NCI-H1092 treated with DMSO at 0.1 percent for 48 hours (cell line): ENCODE measurements around the gene HEMK1.

Experiments
- DNase-seq: peaks from one replicate; lab custom pipeline; 2025; lab: John Stamatoyannopoulos, UW

HEMK1 gene

GRCh38 chr3:50542177-50543034 is 26.9 kb upstream of the HEMK1 start:
- DNase-seq, result peak; percentile 55

GRCh38 chr3:50545781-50546180 is 23.5 kb upstream of the HEMK1 start:
- no peak for DNase-seq

GRCh38 chr3:50549226-50549625 is 20.1 kb upstream of the HEMK1 start:
- no peak for DNase-seq

GRCh38 chr3:50550079-50550736 is 19.1 kb upstream of the HEMK1 start:
- peak; percentile 46 for DNase-seq

- DNase-seq, result no peak
Measured at GRCh38 chr3:50551054-50551659, 18.2 kb upstream of the HEMK1 start.

GRCh38 chr3:50551681-50552435 is 17.5 kb upstream of the HEMK1 start:
- no peak for DNase-seq

GRCh38 chr3:50552598-50552997 is 16.7 kb upstream of the HEMK1 start:
- DNase-seq, result no peak

- no peak for DNase-seq
Measured at GRCh38 chr3:50554553-50554952, 14.8 kb upstream of the HEMK1 start.

- no peak for DNase-seq
Measured at GRCh38 chr3:50557106-50557505, 12.2 kb upstream of the HEMK1 start.

- DNase-seq, result no peak
Measured at GRCh38 chr3:50557915-50558314, 11.4 kb upstream of the HEMK1 start.

GRCh38 chr3:50559702-50560101 is 9.6 kb upstream of the HEMK1 start:
- DNase-seq, result no peak

- DNase-seq, result no peak
Measured at GRCh38 chr3:50562861-50563260, 6.5 kb upstream of the HEMK1 start.

- no peak for DNase-seq
Measured at GRCh38 chr3:50563867-50564266, 5.5 kb upstream of the HEMK1 start.

GRCh38 chr3:50564321-50564720 is 5.0 kb upstream of the HEMK1 start:
- no peak for DNase-seq

GRCh38 chr3:50567011-50567385 is 2.3 kb upstream of the HEMK1 start:
- no peak for DNase-seq

GRCh38 chr3:50567386-50568167 is 1.7 kb upstream of the HEMK1 start, which contains the start of gene C3orf18:
Gene C3orf18, minus strand, starts transcription at chr3:50567747. Its CDS starts 2,048 bp downstream, at chr3:50565699.
- DNase-seq, result peak; percentile 74

- no peak for DNase-seq
Measured at GRCh38 chr3:50570508-50571279, 1.4 kb downstream of the HEMK1 start.

GRCh38 chr3:50571486-50571885 is 2.2 kb downstream of the HEMK1 start:
- DNase-seq, result no peak

GRCh38 chr3:50572158-50572557 is 2.8 kb downstream of the HEMK1 start:
- DNase-seq, result peak; percentile 31

- DNase-seq, result no peak
Measured at GRCh38 chr3:50572801-50573371, 3.6 kb downstream of the HEMK1 start.
